Measurements from ENCODE around the gene FADS2.

Gene FADS2

GRCh38 chr11:61827571-61828378 lies at the start of gene FADS2:
Gene FADS2 (plus strand): TSS chr11:61828300. CDS start chr11:61828391, 91 bp downstream.
- peak; percentile 62 for DNase-seq

DNA sequence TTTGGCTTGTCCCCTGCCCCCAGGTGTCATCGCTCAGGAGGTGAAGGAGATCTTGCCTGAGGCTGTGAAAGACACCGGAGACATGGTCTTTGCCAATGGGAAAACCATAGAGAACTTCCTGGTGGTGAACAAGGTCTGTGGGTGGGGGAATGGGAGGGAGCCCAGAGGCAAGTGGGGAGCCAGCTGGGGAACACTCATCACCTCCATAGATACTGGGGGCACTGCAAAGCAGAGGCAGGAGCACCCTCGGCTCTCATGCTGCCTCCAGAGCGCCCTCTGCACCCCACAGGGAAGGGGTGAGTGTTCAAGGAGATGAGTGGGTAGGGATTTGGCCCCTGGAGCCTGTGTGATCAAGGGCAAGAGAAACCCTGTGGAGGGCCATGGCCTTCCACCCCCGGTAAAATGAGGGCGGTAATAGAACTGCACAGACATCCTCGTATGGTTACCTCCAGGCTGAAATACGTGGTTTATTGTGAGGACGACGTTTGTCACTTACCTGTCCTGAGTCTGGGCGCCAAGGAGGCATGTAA lies 49.7 kb upstream of the FADS2 start:
- no peak for DNase-seq

- DNase-seq = no peak
Measured at GRCh38 chr11:61778920-61779650, 49.0 kb upstream of the FADS2 start.

GRCh38 chr11:61779666-61780525 lies 48.2 kb upstream of the FADS2 start:
- DNase-seq = no peak

DNA sequence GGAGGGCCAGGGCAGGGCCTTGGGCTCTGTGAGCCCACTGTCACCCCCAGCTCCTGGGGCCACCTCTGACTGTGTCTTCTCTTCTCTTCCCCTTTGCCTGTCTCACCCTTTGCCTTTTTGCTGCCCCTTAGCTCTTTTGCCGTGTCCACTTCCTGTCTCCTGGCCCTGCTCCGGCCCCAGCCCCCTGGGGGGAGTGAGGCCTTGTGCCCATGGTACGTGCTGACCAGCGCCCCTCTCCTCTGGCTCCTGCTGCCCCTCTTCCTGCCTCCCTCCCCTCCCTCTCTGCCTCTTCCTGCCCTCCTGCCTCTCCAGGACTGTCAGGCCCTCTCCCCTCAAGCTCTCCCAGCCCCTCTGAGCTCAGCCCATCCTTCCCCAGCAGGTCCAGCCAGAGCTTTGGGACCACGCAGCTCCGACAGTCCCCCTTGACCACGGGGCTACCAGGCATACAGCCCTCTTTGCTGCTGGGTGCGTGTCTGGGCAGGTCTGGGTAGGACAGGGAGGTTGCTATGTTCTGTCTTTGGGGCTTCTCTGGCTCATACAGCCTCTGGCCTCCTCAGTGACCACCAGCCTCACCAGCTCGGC lies 47.4 kb upstream of the FADS2 start:
- DNase-seq = no peak

DNA sequence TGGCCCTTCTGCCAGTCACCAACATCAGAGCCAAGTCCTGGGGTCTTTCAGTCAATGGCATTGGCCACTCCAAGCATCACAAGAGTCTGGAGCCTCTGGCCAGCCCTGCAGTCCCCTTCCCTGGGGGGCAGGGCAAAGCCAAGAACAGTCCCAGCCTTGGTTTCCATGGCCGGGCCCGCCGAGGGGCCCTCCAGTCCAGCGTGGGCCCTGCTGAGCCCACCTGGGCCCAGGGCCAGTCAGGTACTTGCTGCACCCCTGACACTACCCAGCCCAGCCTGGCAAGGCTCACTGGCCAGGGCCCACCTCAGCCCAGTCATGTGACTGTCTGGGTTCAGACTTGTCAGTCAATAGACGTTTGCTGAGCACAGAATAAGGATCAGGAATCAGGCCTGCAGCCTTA lies 46.5 kb upstream of the FADS2 start:
- DNase-seq = no peak

GRCh38 chr11:61782299-61782698 lies 45.8 kb upstream of the FADS2 start:
- no peak for DNase-seq

DNA sequence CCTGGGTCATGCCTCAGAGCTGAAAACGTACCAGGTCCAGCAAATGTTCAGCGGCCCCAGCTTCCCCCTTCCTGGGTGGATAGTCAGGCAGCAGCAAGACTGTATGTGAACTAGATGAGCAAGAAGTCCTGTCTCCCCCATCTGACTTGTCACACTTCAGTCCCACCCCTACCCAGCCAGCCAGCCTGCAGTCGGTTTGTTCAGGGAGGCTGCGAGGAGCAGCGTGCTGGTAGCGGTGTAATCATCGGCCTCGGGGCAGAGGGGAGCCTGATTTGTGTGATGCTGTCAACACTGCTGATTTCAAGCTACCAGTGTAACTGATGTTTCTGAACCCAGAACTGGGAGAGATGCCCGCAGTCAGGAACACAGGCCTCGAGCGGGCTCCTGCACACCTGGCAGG lies 45.3 kb upstream of the FADS2 start:
- DNase-seq = no peak

- no peak for DNase-seq
Measured at GRCh38 chr11:61783717-61784505, 44.2 kb upstream of the FADS2 start.

DNA sequence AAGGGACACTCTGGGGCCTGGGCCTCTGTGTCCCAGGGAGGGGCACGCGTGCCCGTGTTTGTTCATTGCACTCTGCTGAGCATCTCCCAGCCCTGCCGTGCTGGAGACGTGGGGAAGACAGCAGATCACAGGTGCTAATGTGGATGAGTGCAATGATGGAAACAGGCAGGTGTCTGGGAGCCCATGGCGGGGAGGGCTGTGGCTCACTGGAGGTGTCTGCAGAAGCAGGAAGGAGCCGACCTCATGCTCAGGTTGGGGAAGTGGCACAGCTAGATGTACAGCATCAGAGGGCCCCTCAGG lies 43.6 kb upstream of the FADS2 start:
- DNase-seq = no peak

DNA sequence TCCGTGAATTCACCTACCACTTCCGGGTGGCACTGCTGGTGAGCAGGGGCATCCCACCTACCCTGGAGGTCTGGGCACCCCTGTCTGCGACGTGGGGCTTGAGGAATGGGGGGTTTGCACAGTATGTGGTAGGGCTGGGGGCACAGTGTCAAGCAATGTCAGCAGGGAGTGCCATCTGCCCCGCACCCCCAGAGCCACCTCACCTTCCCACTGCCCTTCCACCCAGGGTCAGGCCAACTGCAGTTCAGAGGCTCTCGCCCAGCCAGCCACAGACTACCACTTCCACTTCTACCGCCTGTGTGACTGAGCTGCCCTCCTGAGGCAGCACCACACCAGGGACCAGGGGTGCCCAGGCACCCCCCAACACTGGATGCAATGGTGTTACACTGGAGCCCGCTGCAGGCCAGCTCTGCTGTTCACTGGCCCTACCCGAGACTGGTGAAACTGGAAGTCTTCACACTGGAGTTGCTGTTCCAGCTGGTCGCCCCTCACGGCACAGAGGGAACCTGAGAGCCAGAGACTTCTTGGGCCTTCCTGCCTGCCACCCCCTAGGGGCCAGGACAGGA lies 42.2 kb upstream of the FADS2 start:
- DNase-seq = no peak

DNA sequence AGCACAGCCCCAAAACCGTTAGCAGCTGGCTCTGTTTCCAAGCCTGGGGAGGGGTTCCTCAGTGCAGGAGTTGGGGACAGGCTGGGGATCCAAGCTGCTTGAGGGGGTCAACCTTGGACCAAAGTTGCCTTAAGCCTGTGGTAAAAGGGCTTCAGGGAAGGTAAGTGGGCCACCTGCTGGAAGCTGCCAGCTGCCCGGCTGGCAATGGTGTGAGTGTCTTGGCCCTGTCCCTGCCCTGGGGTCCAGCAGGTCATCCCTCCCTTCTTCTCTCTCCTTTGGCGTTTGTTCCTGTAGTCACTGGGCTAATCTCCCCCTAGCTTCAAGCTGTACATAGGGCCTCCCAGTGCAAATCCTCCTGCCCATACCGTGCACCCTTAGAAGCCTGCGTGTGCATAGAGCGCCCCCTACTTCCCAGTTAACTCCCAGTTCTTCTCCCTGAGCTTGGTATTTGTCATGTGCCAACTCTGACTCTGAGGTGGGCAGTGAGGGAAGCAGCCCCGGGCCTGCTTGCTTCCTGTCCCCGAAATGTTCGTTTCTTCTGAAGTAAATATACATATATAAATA lies 40.1 kb upstream of the FADS2 start:
- DNase-seq = no peak

- peak; percentile 66 for DNase-seq
Measured at GRCh38 chr11:61791737-61792309, 36.3 kb upstream of the FADS2 start.

DNA sequence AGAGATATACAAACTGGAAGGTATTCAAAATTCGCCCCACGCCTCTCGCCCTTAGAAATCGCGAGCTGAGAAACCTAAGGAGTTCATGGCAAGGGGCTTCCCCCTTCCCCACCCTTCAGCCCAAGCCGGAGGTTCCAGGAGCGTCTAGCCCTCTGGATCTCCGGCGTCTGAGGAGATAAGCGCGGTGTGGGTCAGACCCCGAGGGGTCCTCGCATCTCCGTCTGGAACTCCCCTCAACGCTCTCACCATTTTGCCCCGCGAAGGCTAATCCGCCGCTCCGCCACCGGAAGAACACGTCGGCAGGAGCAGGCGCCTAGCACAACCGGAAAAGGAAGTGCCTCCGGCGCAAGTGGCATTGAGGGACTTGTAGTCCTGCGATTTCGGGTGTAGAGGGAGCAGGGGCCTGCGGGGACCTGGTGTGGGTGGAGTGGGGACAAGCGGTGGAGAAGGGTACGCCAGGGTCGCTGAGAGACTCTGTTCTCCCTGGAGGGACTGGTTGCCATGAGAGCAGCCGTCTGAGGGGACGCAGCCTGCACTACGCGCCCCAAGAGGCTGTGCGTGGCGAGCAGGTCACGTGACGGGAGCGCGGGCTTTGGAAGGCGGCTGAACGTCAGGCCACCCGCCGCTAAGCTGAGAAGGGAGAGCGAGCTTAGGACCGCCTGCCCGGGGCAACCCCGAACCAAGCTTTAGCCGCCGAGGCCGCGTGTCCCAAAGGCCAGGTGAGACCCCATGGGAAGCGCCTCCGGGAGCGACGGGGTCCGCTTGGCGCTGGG lies 35.6 kb upstream of the FADS2 start, which contains the start of the genes FEN1 and TMEM258:
TSS of gene FEN1 (plus strand) at position 602 of the 773 bp plus-strand sequence. CDS start 2,451 bp downstream, outside the sequence.
TSS of gene TMEM258 (minus strand) at position 290 of the 773 bp plus-strand sequence. CDS start at position 249, 41 bp downstream.
- DNase-seq = peak; percentile 90

DNA sequence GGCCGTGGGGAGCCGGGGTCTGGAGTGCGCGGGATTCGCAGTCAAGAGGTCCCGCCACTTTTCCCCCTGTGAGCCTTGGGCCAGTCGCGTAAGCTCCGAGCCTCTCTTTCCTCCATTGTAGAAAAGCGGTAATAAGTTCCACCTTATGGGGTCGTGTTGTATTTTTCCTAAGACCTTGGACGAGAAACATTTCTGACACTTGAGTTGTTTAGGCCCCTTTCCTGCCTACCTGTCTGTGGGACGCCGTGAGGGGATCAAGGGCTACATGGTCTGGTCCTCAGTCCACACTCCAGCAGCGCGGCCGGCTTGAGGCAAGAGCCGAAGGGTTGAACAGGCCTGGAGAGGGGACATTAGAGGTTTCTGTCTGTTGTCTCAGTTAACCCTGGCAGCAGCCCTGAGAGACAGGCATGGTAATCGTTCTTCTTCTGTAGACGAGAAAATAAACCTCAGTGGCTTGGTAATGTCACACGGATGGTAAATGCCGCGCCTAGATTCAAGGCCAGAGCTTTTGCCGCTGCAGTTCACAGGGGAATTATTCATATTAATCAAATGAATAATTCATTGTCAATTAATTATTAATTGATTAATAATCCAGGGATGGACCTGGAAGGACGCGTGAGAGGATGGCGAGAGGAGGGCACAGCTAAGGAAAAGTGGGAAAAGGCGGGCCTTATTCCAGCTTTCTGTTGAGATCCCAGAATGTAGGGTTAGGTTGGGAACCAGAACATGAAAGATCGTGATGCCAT lies 34.8 kb upstream of the FADS2 start:
- no peak for DNase-seq

DNA sequence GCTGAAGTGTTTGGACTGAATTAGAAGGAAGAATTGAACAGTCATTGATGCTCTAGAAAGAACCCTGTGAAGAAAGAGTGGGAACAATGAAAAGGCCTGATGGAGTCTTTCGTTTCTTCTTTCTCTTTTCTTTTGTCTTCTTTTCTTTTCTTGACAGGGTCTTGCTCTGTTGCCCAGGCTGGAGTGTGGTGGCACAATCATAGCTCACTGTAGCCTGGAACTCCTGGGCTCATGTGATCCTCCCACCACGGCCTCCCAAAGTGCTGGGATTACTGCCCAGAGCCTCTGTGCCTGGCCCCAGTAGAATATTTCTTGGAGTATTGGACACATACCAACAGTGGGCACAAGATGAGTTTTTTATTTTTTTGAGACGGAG lies 34.3 kb upstream of the FADS2 start:
- DNase-seq = no peak

DNA sequence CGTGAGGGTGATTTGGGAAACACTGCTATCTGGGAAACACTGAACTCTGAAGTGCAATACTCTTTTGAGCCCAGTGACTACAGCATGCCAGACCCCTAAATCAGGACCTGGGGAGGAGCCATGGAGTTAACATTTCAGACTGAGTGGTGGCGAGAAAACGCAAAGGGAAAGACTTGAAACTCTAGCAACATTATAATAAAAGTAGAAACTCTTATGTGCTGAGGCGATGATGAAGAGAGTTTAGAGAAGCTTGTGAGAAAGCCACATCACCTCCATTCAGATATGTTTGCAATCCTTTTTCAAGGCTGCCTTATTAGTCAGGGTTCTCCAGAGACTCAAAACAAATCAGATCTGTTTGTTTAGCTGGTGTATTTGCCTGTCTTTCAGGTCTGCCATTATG lies 33.5 kb upstream of the FADS2 start:
- DNase-seq = no peak

DNA sequence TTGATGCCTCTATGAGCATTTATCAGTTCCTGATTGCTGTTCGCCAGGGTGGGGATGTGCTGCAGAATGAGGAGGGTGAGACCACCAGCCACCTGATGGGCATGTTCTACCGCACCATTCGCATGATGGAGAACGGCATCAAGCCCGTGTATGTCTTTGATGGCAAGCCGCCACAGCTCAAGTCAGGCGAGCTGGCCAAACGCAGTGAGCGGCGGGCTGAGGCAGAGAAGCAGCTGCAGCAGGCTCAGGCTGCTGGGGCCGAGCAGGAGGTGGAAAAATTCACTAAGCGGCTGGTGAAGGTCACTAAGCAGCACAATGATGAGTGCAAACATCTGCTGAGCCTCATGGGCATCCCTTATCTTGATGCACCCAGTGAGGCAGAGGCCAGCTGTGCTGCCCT lies 32.6 kb upstream of the FADS2 start:
- DNase-seq = no peak

- DNase-seq = no peak
Measured at GRCh38 chr11:61795876-61796526, 32.1 kb upstream of the FADS2 start.

Measured in T1000 (cell line).